HepG2 (cell line): ENCODE results near the gene IGLON5. TPM values are rescaled to one million over a fixed set of nuclear protein-coding genes. Genes with fewer than 3 reads are reported as not detected.
A peak's percentile ranks its signal among the peaks of the same experiment; 100 is the strongest.

Source experiments
- AFF4 ChIP-seq: sonication (generic); formaldehyde crosslinking; IDR thresholded peaks from 2 replicates; pipeline ENCODE4 v1.4.0; 2020; ENCODE audit warnings: missing genetic modification reagents
- ATM ChIP-seq: fragments of 450-650 bp; IDR thresholded peaks from 2 replicates; pipeline ENCODE4 v1.7.1; 2017; ENCODE audit warnings: mild to moderate bottlenecking, borderline replicate concordance
- BRCA1 ChIP-seq: sonication (generic); formaldehyde crosslinking; IDR thresholded peaks from 2 replicates; pipeline ENCODE4 v1.4.0; 2020; ENCODE audit warnings: missing genetic modification reagents
- CENPX ChIP-seq: sonication (generic); formaldehyde crosslinking; IDR thresholded peaks from 2 replicates; pipeline ENCODE4 v1.9.0; 2021; ENCODE audit warnings: mild to moderate bottlenecking, missing genetic modification reagents, moderate library complexity
- FOXM1 ChIP-seq: sonication (generic); formaldehyde crosslinking; IDR thresholded peaks from 2 replicates; pipeline ENCODE4 v1.5.0; 2020; ENCODE audit warnings: missing genetic modification reagents
- PCBP1 ChIP-seq: fragments of 200-400 bp; formaldehyde crosslinking; IDR thresholded peaks from 2 replicates; pipeline ENCODE4 v1.6.1; 2017; ENCODE audit warnings: mild to moderate bottlenecking, low read depth, low read length, borderline replicate concordance
- SIN3A ChIP-seq: IDR thresholded peaks from 2 replicates; pipeline ENCODE4 v1.6.1; 2011; ENCODE audit warnings: low read depth, mild to moderate bottlenecking, control low read depth, low read length, borderline replicate concordance
- ZFAT ChIP-seq: sonication (generic); formaldehyde crosslinking; conservative IDR thresholded peaks from 2 replicates; pipeline ENCODE4 v1.8.1; 2023; ENCODE audit warnings: missing genetic modification reagents, inconsistent platforms
- ZKSCAN1 ChIP-seq: fragments of 150-350 bp; IDR thresholded peaks from 2 replicates; pipeline ENCODE4 v1.6.1; 2014; ENCODE audit warnings: low read length
- ZNF263 ChIP-seq: sonication (generic); formaldehyde crosslinking; IDR thresholded peaks from 2 replicates; pipeline ENCODE4 v1.4.0; 2020; ENCODE audit warnings: missing genetic modification reagents
- ZNF317 ChIP-seq: sonication (generic); formaldehyde crosslinking; IDR thresholded peaks from 2 replicates; pipeline ENCODE4 v1.5.0; 2020; ENCODE audit warnings: mild to moderate bottlenecking, missing genetic modification reagents
- ZNF343 ChIP-seq: sonication (generic); formaldehyde crosslinking; IDR thresholded peaks from 2 replicates; pipeline ENCODE4 v1.4.0; 2020; ENCODE audit warnings: mild to moderate bottlenecking, missing genetic modification reagents
- ZNF546 ChIP-seq: sonication (generic); formaldehyde crosslinking; conservative IDR thresholded peaks from 2 replicates; pipeline ENCODE4 v1.8.1; 2023; ENCODE audit warnings: mild to moderate bottlenecking, missing genetic modification reagents
- ZNF556 ChIP-seq: sonication (generic); formaldehyde crosslinking; IDR thresholded peaks from 2 replicates; pipeline ENCODE4 v1.4.0; 2020; ENCODE audit warnings: mild to moderate bottlenecking, missing genetic modification reagents, borderline replicate concordance
- ZNF569 ChIP-seq: sonication (generic); formaldehyde crosslinking; IDR thresholded peaks from 2 replicates; pipeline ENCODE4 v1.5.0; 2020; ENCODE audit warnings: mild to moderate bottlenecking, missing genetic modification reagents, moderate library complexity, borderline replicate concordance
- ZNF572 ChIP-seq: sonication (generic); formaldehyde crosslinking; IDR thresholded peaks from 2 replicates; pipeline ENCODE4 v1.5.1; 2020; ENCODE audit warnings: mild to moderate bottlenecking, missing genetic modification reagents
- ZNF597 ChIP-seq: sonication (generic); formaldehyde crosslinking; IDR thresholded peaks from 2 replicates; pipeline ENCODE4 v1.5.0; 2020; ENCODE audit warnings: missing genetic modification reagents
- ZNF784 ChIP-seq: sonication (generic); formaldehyde crosslinking; IDR thresholded peaks from 2 replicates; pipeline ENCODE4 v1.5.1; 2020; ENCODE audit warnings: missing genetic modification reagents, mild to moderate bottlenecking, borderline replicate concordance
- polyA plus RNA-seq, 8 experiments: library from polyadenylated mRNA; depleted of rRNA in 3 of 8; stranded (reverse) in 7 of 8; unstranded in 1 of 8; fragments of >200 nt; fragmentation: Illumina TruSeq in 4 of 8; extraction: Trizol in 4 of 8; gene quantifications; 2 replicates each; pipeline versions ENCODE4 v1.2.1 to v1.2.3, GENCODE V29; 2011 to 2016; ENCODE audit warnings: low read depth in 4 of 8, missing spikeins in 1 of 8, mixed read lengths in 1 of 8; ENCODE audit not compliant: insufficient read depth in 1 of 8
- total RNA-seq, 5 experiments: library from RNA; depleted of rRNA; stranded (reverse); fragments of >200 nt; fragmentation: Illumina TruSeq; extraction: Trizol; gene quantifications; 2 replicates each; pipeline ENCODE4 v1.2.3, GENCODE V29; 2016; ENCODE audit warnings: low read depth in 1 of 5
- TF ChIP-seq, protein P1 (sequence below): sonication (generic); formaldehyde crosslinking; IDR thresholded peaks from 2 replicates; pipeline ENCODE4 v1.4.0; 2020; ENCODE audit warnings: mild to moderate bottlenecking, low read depth, missing genetic modification reagents
- TF ChIP-seq, protein P2 (sequence below): sonication (generic); formaldehyde crosslinking; IDR thresholded peaks from 2 replicates; pipeline ENCODE4 v1.4.0; 2020; ENCODE audit warnings: missing genetic modification reagents

IGLON5 gene
- total and polyA plus RNA-seq, 2 of the 13 experiments (the other 11 are each of a cell fraction or from before 2014, with no cell fraction given): 0.04 to 5.7 TPM

- no peak; the same call in 1 of the 2 replicates for TF ChIP-seq SIN3A
- TF ChIP-seq, protein P1, sequence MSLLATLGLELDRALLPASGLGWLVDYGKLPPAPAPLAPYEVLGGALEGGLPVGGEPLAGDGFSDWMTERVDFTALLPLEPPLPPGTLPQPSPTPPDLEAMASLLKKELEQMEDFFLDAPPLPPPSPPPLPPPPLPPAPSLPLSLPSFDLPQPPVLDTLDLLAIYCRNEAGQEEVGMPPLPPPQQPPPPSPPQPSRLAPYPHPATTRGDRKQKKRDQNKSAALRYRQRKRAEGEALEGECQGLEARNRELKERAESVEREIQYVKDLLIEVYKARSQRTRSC (CRISPR knock-in tag): no peak
- TF ChIP-seq ZNF263 (CRISPR knock-in tag): 0 out of 2 replicates have a peak, but pooled peaks have one; percentile 10
- TF ChIP-seq AFF4 (CRISPR knock-in tag): peak; percentile 60; the same call in 1 of the 2 replicates
- TF ChIP-seq ZNF569 (CRISPR knock-in tag): no peak
- no peak for TF ChIP-seq ZNF597
- TF ChIP-seq CENPX (CRISPR knock-in tag): no peak
- TF ChIP-seq ZNF784: no peak
- no peak for TF ChIP-seq PCBP1
- TF ChIP-seq ZNF572: no peak
- no peak for TF ChIP-seq ZNF317 (CRISPR knock-in tag)
- no peak for TF ChIP-seq ZFAT (CRISPR knock-in tag)
- no peak for TF ChIP-seq ZNF556
- no peak for TF ChIP-seq ZNF546 (CRISPR knock-in tag)
- TF ChIP-seq, protein P2, sequence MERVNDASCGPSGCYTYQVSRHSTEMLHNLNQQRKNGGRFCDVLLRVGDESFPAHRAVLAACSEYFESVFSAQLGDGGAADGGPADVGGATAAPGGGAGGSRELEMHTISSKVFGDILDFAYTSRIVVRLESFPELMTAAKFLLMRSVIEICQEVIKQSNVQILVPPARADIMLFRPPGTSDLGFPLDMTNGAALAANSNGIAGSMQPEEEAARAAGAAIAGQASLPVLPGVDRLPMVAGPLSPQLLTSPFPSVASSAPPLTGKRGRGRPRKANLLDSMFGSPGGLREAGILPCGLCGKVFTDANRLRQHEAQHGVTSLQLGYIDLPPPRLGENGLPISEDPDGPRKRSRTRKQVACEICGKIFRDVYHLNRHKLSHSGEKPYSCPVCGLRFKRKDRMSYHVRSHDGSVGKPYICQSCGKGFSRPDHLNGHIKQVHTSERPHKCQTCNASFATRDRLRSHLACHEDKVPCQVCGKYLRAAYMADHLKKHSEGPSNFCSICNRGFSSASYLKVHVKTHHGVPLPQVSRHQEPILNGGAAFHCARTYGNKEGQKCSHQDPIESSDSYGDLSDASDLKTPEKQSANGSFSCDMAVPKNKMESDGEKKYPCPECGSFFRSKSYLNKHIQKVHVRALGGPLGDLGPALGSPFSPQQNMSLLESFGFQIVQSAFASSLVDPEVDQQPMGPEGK: peak; percentile 55; the same call in 1 of the 2 replicates
- 0 out of 2 replicates have a peak, but pooled peaks have one; percentile 27 for TF ChIP-seq BRCA1 (CRISPR knock-in tag)
- TF ChIP-seq FOXM1 (CRISPR knock-in tag): no peak
- no peak for TF ChIP-seq ZKSCAN1
- TF ChIP-seq ATM: no peak
- no peak for TF ChIP-seq ZNF343 (CRISPR knock-in tag)
Observed at GRCh38 chr19:51364200-51365106, 53.0 kb downstream of the IGLON5 start (continued).
